Nucleus accumbens (tissue), 56 donors: Measurements from ENCODE around the gene GPR180.

ENCODE experiments used
- DNase-seq, 56 donors: peaks; one replicate each; lab custom pipeline; 2025; lab: John Stamatoyannopoulos, UW

Gene GPR180

DNA sequence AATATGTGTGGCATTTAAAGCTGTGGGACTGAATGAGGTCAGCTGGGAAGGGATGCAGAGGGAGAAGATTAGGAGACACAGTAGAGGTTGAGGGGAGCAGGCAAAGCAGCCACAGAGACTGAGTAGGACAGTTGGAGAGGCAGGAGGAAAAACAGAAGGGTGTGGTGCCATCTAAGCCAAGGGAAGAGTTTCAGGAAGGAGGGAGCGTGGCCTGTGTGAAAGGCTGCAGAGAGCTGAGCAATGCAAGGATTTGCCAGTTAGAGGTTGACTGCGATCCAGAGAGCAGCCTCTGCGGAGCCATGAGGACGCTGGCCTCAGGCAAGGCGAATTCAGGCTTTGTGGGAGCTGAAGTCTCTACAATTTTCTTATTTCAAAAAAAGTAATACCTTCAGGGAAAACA, 81.8 kb downstream of the GPR180 start:
- DNase-seq: no peak
